Stimulated activated CD8-positive, alpha-beta memory T cell treated with anti-CD3 and anti-CD28 coated beads, Interleukin-2, amount 100 ng/mL, for 48 hours (primary cell): ENCODE measurements around the gene BCL7B.
"Not testable (repeated sequence)": the region's sequence is repeated elsewhere in the genome, so short reads cannot be mapped to it uniquely, and the experiment has no call there.

Source experiments
- DNase-seq, 2 donors: peaks; one replicate each; pipeline ENCODE4 v3.0.0-alpha.2; 2020; ENCODE audit warnings: low read depth in 2 of 2

The BCL7B gene

DNA sequence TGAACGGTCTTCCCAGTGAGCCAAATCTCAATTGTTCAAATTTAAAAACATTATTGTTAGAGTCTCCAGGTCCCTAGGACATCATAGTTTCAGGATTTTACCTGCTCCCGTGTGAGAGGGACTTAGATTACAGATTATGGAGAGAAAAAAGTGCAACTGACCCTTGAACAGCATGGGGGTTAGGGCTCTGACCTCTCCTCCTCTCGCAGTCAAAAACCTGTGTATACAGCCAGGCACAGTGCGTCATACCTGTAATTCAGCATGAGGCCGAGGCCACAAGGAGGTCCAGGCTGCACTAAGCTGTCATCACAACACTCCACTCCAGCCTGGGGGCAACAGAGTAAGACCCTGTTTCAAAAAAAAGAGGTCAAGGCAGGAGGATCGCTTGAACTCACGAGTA lies 60.9 kb downstream of the BCL7B start:
- no peak for DNase-seq

DNA sequence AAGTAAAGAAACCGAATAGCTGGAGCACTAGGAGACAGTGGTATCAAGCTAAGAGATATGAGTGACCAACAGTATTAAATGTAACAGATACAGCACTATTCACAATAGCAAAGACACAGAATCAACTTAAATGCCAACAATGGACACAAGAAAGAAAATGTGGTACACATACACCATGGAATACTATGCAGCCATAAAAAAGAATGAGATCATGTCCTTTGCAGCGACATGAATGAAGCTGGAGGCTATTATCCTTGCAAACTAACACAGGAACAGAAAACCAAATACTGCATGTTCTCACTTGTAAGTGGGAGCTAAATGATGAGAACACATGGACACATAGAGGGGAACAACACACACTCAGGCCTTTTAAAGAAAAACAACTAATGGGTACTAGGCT lies 62.0 kb downstream of the BCL7B start:
- not testable (repeated sequence) for DNase-seq

DNA sequence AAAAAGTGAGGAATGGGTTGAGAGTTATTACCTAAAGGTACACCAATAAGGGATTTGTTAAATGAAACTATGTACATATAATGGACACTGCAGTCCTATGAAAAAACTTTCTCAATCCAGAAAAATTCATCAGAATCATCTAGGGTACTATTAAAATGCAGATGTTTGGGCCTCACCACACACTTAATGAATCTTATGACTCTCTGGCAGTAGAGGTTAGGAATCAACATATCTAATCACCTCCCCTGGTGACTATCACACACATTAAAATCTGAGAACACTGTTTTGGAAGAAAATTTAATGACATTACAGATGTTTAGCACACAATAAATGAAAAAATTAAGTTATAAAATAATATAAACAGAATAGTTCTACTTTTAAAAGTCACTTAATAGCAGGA lies 67.5 kb downstream of the BCL7B start:
- DNase-seq = no peak

DNA sequence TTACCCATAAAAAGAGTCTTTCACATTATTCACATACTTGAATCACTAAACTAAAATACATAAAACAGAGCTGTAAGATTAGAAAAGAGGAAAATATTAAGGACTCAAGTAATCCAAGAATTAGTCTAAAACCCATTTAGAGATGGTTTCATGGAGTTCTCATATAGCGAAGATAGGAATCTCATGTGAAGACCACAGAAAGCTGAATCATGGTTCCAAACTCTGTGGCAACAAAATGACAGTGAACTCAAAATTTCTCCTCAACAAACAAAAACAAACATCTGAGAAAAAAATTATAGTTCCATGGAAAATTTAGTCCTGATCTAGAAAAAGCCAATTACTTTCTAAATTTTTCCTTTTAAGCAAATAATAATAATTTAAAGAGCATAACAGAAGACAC lies 70.0 kb downstream of the BCL7B start:
- no peak for DNase-seq
